COLO668 (cell line): Measurements from ENCODE around the gene CDK3.
A peak's percentile ranks its signal among the peaks of the same experiment; 100 is the strongest.

Experiments
- DNase-seq: peaks from one replicate; lab custom pipeline; 2025; ENCODE audit not compliant: unreplicated experiment; lab: John Stamatoyannopoulos, UW

The CDK3 gene

DNA sequence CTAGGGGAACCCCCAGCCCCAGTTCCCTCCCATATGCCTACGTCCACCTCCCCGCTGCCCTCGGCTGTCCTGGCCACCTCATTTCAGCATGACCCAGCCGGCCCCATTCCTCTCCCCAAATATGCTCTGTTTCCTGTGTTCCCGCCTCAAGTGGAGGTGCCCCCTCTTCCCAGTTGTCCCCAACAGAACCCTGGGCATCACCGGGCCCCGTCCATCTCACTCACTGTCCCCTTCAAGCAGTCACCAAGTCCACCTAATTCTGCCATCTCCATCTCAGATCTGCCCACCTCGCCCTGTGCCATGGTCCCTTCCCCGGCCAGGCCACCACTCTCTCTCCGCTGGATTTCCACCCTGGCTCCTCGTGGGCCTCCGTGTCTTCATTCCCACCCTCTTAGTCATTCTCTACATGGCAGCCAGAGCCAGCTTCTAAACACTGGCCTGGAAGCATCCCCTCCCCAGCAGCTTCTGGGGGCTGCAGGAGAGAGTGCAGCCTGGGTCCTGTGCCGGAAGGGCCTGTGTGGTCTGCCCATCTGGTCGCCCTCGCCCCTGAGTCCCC is 12.8 kb downstream of the CDK3 start:
- no peak for DNase-seq

DNA sequence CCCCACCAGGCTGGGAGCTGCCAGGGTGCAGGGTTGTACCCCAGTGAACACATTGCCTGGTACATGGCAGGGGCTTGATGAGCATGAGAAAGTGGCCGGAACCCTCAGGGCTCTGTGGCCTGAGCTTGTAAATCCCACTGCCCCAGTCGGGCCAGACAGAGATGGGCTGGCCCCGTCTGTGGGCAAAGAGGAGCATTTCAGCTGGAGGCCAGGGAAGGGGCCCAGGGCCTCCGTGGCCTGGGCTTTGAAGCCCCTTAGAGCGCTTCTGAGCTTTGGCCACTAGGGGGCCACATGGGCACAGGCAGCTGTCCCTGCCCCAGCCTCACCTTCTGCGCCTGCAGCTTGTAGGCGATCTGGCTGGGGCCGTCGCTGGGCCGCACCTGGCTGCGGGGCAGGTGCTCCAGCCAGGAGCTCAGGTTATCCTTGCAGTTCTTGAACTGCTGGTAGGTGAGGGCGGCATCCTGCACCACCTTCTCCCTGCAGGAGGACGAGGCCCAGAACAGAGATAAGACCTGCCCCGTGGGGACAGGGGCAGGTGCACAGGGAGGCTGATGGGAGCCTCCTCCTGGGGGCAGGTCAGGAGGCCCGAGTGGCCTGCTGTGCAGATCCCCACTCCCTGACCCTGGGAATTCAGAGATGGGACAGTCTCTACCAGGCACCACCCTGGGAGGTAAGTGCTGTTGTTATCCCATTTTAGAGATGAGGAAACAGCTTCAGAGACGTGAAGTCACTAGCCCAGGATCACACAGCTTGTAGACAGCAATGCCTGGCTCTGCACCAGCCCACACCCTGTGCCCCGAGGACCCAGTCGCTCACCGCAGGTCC is 13.7 kb downstream of the CDK3 start:
- DNase-seq = peak; percentile 85

DNA sequence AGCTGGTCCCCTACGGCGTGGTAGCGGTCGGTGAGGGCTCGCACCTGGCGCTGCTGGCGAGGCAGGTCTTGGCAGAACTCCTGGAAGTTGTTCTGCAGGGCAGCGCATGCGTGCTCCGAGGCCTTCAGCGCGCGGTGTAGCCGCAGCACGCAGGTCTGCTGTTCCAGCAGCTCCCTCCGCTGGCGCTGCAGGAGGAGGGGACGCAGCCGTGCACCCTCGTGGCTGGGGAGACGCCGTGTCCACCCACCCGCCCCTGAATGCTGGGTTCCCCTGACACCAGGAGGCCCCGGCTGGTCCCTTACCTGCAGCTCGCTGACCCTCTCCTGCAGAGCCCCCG is 14.2 kb downstream of the CDK3 start:
- DNase-seq = peak; percentile 88

DNA sequence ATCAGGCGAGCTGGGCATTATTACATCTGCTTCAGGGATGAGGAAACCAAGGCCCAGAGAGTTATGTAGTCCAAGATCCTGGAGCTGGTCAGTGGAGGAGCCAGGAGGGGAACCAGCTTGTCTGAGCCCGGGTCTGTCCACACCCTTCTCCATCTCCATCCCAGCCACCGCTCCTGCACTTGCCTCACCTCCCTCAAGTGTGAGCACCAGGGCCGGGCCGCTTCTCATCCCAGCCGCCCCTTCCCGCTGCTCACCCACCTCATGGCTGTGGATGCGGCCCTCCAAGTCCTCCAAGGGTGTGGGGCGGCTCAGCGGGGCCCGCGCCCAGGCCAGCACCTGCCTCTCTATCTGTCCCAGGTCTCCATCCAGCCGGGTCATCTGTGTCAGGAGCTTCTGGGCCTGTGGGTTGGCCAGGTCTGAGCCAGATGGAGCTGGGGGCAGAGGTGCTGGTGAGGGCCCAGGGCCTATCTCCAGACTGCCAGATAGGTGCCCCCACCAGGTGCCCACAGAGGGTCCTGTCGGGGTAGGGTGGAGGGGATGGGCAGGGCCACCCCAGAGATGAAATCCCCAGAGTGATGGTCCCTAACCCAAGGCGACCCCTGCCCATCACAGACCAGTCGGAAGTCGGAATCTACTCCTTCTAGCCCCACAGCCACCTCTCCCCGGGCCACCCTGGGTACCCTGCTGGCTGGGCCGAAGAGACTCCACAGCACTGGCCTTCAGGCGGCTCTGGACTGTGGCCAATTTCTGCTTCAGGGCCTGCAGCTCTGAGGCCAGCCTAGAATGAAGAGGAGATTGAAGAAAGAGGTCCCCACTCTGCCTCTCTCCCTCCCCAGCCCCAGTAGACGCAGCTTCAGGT is 17.1 kb downstream of the CDK3 start:
- DNase-seq = no peak

DNA sequence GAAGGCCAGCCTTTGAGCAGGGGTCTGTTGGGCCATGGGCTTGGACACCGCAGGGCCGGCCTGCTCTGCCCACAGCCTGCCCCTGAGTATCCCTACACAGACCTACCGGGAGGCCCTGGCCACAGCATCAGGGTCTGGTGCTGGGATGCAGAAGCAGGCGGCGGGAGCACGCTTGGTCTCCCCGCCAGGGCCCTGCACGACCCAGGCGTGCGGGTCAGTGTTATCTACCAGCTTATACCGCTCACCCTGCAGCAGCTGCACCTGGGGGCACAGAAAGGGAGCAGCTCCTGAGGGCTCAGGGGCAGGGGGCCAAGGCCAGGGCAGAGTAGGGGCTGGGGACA is 17.7 kb downstream of the CDK3 start:
- no peak for DNase-seq

DNA sequence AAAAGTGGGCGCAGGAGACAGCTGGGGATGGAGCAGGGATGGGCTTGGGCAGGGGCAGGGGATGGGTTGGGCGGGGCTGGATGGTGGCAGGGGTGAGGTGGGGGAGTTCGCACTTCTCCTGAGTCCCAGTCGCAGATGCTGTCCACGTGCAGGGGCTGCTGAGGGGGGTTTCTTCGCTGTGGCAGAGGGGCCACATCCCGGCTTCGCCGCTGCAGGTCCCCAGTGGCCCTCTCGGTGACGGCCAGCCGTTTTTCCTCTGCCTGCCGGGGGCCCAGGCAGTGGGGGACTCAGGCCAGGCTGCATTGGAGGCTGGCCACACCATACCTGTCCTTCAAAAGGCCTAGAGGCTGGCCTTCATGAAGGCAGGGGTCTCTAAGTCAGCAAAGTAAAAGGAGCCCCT is 18.1 kb downstream of the CDK3 start:
- no peak for DNase-seq

DNA sequence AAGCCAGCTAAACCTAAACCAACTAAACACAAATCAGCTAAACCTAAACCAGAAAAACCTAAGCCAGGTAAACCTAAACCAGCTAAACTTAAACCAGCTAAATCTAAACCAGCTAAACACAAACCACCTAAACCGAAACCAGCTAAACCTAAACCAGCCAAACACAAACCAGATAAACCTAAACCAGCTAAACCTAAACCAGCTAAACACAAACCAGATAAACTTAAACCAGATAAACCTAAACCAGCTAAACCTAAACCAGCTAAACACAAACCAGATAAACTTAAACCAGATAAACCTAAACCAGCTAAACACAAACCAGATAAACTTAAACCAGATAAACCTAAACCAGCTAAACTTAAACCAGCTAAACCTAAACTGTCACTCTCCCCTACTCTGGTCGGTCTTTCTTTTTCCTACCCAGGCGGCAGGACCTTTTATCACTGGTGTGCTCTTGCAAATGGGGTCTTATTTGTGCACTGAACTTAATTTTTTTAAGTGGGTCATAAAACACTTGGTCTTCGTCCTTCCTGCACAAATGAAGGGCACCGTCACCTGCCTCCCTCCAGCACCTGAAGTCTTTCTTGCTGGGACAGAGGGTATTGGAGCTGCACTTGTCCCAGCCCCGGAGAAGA is 19.3 kb downstream of the CDK3 start:
- DNase-seq = no peak

DNA sequence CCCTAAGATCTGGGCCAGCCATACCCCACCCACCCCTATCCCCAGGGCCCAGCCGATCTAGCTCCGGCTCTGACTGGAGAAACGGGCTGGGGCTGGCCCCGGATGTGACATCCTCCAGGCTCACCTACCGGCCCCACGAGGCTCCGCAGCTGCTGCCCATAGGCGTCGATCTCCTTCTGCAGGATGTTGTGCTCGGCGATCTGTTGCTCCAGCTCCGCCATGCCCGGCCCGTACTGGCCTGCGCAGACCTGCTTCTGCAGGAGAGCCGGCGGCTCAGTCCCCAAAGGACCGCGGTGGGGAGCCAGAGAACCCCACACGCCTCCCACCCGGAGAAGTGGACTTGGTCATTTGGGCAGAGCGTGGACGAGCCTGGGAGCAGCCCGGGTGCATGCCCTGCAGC is 21.6 kb downstream of the CDK3 start:
- DNase-seq = no peak

DNA sequence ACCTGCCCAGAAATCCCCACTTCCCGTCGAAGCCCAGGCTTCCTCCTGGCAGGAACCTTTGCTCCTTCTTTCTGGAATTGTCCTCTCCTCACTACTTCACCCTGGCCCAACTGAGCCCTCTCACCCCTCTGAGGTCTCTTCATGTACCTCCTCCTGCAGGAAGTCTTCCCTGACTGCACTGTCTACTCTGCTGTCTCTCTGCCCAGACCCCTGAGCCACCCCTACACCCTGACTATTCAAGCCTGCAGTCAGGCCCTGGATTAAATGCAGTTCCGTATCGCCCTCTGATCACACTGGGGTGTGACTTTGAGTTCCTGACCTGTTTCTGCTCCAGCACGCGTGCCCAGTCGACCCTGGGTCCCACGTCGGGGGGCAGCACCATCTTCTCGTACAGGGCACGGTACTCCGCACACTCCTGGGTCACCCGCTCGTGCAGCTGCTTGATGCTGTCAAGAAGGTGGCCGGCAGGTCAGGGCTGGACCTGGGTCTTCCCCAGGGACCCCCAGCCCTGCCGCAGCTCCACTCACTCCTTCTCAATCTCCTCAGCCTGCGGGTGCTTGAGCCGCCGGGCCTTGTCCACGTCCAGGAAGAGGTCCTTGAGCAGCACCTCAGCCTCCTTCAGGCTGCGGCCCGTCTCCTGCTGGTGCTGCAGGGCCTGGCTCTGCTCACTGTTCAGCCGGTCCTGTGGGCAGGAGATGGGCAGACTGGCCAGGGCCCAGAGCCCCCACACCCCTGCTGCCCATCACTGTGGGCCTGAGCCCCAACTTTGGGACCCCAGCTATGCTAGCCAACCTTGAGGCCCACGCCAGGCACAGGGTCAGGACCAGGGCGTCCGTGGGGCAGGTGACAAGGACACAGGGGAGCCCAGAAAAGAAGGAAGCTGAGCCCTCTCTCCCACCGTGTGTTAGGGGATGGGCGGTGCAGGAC is 22.6 kb downstream of the CDK3 start:
- no peak for DNase-seq

DNA sequence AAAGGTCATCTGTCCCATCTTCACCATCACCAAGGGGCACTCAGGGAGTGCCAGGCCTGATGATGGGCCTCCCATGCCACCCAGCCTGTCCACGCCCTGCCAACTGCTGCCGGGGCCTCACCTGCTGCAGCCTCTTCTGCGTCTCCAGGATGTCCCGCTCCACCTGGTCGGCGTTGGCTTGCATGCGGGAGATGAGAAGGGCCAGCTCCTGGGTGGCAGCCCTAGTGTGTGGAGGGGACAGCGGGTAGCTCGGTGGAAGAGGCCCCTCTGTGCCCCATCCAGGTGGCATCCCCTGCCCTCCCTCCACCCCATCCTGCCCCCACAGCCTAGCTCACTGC is 23.2 kb downstream of the CDK3 start:
- no peak for DNase-seq

DNA sequence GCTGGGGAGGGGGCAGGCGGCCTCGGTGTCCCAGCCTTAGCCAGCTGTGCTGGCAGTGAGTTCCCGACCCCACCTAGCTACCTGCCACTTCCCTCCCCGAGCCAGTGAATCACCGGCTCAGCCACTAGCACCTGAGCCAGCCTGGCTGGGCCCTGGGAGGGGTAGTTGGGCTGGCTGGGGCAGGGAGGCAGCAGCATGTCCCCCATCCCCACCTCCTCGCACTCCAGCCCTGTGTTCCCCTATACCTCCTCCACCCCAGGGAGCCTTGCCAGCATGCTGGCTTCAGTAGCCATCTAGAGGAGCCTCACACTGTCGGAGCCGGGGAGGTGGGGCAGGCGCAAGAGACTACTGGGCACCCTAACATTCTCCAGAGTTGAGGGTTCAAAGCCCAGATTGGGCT is 23.7 kb downstream of the CDK3 start:
- no peak for DNase-seq

DNA sequence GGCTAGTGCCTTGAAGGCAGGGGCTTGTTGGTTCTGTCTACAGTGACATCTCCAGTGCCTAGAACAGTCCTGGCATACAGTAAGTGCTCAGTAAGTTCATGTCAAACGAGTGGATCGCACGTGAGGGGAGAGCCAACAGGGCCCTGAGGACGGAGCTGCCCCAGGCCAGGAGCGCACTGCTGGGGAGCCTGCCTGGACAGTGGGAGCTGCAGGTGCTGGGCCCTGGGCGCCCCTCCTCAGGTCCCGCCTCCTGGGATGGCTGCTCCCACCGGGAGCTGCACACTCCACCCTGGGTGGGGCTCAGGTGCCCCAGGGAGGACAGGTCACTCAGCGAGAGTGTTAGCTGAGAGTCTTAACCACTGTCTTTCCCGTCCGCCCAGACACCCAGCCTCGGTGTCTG is 24.6 kb downstream of the CDK3 start:
- no peak for DNase-seq

DNA sequence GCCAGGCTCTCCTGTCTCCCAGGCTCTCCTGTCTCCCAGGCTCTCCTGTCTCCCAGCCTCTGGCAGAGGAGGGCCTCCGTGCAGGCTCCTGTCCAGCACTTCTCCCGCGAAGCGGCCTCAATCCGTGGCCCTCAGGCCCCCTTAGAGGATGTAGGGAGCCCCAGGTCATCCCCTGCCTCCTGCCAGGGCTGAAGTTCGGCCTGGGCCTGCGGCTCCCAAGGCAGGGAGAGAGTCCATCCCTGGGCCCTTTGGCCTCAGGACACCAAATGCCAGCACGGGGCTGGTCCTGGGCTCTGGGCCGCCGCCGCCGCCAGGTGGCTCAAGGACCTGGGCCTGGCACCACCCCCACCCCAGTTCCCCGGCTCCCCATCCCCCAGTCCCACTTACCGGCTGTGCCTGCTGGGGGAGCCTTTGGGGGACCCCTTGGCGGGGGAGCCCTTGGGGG is 26.1 kb downstream of the CDK3 start:
- no peak for DNase-seq

DNA sequence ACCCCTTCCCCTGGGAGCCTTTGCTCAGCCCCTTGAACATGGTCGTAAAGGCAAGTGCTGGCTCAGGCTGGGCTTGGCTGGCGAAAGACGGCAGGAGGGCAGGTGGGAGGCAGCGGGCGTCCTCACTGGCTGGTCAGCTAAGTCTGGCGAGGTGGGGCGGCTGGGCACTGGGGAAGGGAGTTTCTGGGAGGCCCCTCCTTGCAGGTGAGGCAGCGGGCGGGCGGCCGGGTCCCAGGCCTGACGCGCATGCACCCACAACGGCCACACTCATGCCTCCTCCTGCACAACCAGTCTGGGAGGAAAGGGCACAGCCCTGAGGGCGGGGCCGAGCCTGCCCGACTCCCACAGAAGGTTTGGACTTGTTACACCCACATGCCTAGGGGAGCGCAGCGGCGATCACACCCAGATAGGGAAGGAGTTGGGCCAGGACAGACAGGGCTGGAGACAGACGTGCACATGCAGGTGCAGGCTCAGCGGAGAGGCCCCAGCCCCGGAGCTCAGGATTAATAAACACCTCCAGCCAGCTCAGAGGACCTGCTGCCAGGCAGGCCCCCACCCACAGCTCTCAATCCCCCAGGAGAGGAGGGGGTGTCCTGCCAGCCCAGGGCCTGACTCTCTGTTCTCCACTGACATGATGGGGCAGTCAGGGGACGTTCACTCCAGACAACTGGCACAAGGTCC is 26.6 kb downstream of the CDK3 start, which contains the start of gene EVPL:
TSS of gene EVPL (minus strand) at position 148 of the 681 bp plus-strand sequence. CDS start at position 40, 108 bp downstream.
- peak; percentile 40 for DNase-seq

DNA sequence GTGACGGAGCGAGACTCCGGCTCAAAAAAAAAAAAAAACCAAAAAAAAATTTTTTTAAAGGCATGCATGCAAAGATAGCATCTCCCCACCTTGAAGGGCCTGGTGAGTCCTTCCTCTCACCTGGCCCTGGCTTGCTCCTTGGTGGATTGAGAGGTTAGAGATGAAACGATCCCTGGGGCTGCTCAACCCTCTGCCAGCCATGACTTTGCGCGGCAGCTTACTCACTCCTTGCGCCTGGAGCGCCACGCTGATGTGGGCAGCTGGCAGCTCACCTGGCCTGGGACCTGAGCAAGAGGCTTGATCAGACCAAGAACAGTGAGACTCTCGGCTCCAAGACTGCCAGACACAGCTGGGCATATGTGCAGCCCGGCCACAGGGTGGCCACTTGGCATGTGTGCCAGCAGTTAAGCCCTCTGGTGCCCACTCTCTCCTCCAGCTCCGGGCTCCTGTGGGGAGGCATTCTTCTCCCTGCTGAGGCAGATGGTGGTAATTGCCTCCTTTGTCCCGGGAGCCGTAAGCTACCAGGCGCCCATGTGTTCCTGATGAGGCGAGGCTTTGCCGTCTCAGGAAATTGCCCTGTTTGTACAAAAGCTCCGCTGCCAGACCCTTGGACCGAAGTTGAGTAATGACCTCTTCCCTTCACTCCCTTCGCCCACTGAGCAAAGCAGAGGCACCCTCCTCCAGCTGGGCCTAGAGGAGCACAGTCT is 31.6 kb downstream of the CDK3 start:
- DNase-seq = peak; percentile 16

DNA sequence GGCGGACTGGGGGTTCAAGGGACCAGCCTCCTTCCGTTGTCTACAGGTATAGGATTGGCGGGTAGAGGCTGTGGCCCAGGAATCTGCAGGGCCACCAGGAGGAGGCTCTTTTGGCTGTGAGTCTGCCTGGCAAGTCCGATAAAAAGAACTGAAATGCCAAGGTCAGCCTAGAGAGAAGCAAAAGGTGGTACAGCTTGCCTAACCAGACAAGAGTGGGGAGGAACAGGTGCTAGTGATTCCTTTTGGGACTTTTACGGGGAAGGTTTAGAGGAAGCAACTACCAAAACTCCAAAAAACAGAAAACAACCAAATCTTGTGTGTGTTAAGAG is 32.1 kb downstream of the CDK3 start:
- DNase-seq = no peak

DNA sequence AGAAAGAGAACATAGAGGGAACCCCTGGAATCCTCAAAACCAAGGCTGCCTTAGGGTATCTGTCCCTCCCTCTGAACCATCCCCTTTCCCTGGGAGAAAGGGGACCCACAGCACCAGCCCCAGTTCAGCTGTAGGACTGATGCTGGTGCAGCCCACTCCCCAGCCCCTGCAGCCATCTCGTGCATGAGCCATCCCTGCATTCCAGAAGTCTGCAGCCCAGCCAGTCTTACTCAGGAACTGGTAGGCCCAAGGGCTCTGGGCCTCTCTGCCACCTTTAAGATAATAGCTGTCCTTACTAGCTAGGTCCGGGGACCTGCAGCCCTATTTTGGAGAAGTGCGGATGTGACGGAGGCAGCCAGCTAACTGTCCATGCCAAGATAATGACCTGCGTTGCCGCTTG is 32.5 kb downstream of the CDK3 start:
- DNase-seq = no peak

DNA sequence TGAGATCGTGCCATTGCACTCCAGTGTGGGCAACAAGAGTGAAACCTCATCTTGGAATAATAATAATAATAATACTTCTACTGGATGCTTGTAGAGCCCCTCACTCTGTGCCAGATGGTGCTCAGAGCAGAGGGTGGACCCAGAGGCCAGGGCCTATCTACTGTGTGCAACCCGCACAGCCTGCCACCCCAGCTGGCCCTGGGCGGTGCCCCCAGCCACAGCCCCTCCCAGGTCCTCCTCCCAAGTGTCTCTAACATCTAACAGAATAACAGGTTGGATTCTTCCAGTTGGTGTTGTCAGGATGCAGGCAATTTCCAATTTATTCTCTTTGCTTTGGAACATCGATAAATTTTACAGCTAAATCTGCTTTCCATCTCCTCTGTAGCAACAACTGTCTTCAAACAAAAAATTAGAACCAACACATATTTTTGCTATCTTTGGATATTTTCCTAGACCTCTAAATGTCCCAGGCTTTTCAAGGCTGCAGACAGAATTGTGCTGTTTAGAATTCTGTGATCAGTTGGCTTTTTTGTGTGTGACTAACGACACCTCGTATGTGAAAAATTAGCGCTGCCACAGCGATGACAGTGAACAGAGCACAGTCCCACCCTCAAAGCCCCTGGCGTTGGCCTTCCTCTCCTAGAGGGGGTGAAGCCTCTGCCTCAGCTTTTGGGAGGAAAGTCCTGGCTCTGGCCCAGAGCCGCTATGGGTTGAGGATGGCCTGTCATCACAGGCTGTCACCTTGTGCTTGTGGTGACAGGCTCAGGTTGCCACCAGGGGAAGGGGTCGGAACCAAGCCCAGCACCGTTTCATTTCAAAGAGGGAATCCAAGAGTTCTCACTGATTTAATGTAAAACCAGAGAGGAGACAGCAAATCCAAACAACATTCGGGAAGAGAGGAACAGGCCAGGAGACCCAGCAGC is 34.0 kb downstream of the CDK3 start:
- DNase-seq = no peak
